ENCODE results near the gene SIX5.
A peak's percentile ranks its signal among the peaks of the same experiment; 100 is the strongest.
"Not testable (repeated sequence)": the region's sequence is repeated elsewhere in the genome, so short reads cannot be mapped to it uniquely, and the experiment has no call there.

Gene SIX5

GRCh38 chr19:45752639-45753038, 16.4 kb downstream of the SIX5 start:
- no peak for DNase-seq

GRCh38 chr19:45751483-45751882, 17.6 kb downstream of the SIX5 start:
- DNase-seq: not testable (repeated sequence)

- no peak for DNase-seq
Observed at GRCh38 chr19:45747513-45747912, 21.5 kb downstream of the SIX5 start.

- DNase-seq: no peak
Observed at GRCh38 chr19:45746866-45747265, 22.2 kb downstream of the SIX5 start.

- DNase-seq: no peak
Observed at GRCh38 chr19:45745606-45746005, 23.4 kb downstream of the SIX5 start.

- DNase-seq: no peak
Observed at GRCh38 chr19:45742969-45743368, 26.1 kb downstream of the SIX5 start.

- DNase-seq: no peak
Observed at GRCh38 chr19:45739498-45740439, 29.3 kb downstream of the SIX5 start.

GRCh38 chr19:45733160-45733810, 35.8 kb downstream of the SIX5 start, which contains the start of gene MEIOSIN:
Gene MEIOSIN (plus strand): TSS chr19:45733439. CDS start chr19:45735377, 1,938 bp downstream.
- no peak for DNase-seq

GRCh38 chr19:45730368-45731288, 38.4 kb downstream of the SIX5 start, which contains the start of gene FBXO46:
Gene FBXO46 (minus strand): TSS chr19:45730896. CDS start chr19:45713495, 17,401 bp downstream.
- peak; percentile 88 for DNase-seq

- no peak for DNase-seq
Observed at GRCh38 chr19:45729800-45730290, 39.2 kb downstream of the SIX5 start.

GRCh38 chr19:45728683-45729082, 40.4 kb downstream of the SIX5 start:
- not testable (repeated sequence) for DNase-seq

- DNase-seq: not testable (repeated sequence)
Observed at GRCh38 chr19:45720065-45720464, 49.0 kb downstream of the SIX5 start.

- DNase-seq: no peak
Observed at GRCh38 chr19:45717983-45718650, 50.9 kb downstream of the SIX5 start.

- DNase-seq: peak; percentile 97
Observed at GRCh38 chr19:45717131-45717982, 51.7 kb downstream of the SIX5 start.

- no peak for DNase-seq
Observed at GRCh38 chr19:45716359-45717130, 52.5 kb downstream of the SIX5 start.

GRCh38 chr19:45715139-45715538, 53.9 kb downstream of the SIX5 start:
- no peak for DNase-seq

Data from activated CD4-positive, alpha-beta T cell treated with anti-CD3 and anti-CD28 coated beads for 1 hour (primary cell).